Right renal pelvis (tissue), 4 donors: Measurements from ENCODE around the gene NGF. TPM values are rescaled to one million over a fixed set of nuclear protein-coding genes. Genes with fewer than 3 reads are reported as not detected.

Source experiments
- DNase-seq, 4 donors: peaks; one replicate each; pipeline ENCODE4 v3.0.0-alpha.2; 2013; ENCODE audit warnings: low read depth in 4 of 4, low spot score in 3 of 4, missing footprints in 1 of 4
- polyA plus RNA-seq, 4 donors: library from polyadenylated mRNA; unstranded; fragments of 120-200 nt; gene quantifications; one replicate each; pipeline ENCODE4 v1.2.1, GENCODE V29; 2013; ENCODE audit not compliant: insufficient read length in 4 of 4

NGF gene
- polyA plus RNA-seq, 4 donors: 1.7 to 2.9 (median 2.4) TPM

- no peak for DNase-seq
These were observed 795 bp downstream of the NGF start for GRCh38 chr1:115337276-115337632.

- DNase-seq: no peak
These were observed 1.3 kb downstream of the NGF start for GRCh38 chr1:115336741-115337140.

- DNase-seq: no peak
These were observed 5.0 kb downstream of the NGF start for GRCh38 chr1:115332813-115333608.

- DNase-seq: no peak
These were observed 6.3 kb downstream of the NGF start for GRCh38 chr1:115331558-115332331.

GRCh38 chr1:115330480-115331013 is 7.5 kb downstream of the NGF start:
- no peak for DNase-seq

- DNase-seq: no peak
These were observed 8.1 kb downstream of the NGF start for GRCh38 chr1:115329965-115330364.

- DNase-seq: no peak
These were observed 10.8 kb downstream of the NGF start for GRCh38 chr1:115327270-115327669.

GRCh38 chr1:115326419-115326818 is 11.6 kb downstream of the NGF start:
- no peak for DNase-seq

- DNase-seq: no peak
These were observed 12.2 kb downstream of the NGF start for GRCh38 chr1:115325874-115326273.

- DNase-seq: no peak
These were observed 13.2 kb downstream of the NGF start for GRCh38 chr1:115324649-115325420.

- DNase-seq: no peak
These were observed 14.6 kb downstream of the NGF start for GRCh38 chr1:115323366-115324004.

GRCh38 chr1:115322631-115323030 is 15.4 kb downstream of the NGF start:
- no peak for DNase-seq

- DNase-seq: no peak
These were observed 17.7 kb downstream of the NGF start for GRCh38 chr1:115320377-115320776.

GRCh38 chr1:115319706-115320105 is 18.3 kb downstream of the NGF start:
- DNase-seq: no peak

GRCh38 chr1:115317101-115318012 is 20.7 kb downstream of the NGF start:
- DNase-seq: no peak

GRCh38 chr1:115314765-115315164 is 23.3 kb downstream of the NGF start:
- no peak for DNase-seq

GRCh38 chr1:115314092-115314491 is 24.0 kb downstream of the NGF start:
- no peak for DNase-seq

GRCh38 chr1:115313182-115313581 is 24.9 kb downstream of the NGF start:
- no peak for DNase-seq

- DNase-seq: no peak
These were observed 25.3 kb downstream of the NGF start for GRCh38 chr1:115312742-115313141.
